HCT116 (cell line): ENCODE data around the gene THADA. TPM values are rescaled to one million over a fixed set of nuclear protein-coding genes. Genes with fewer than 3 reads are reported as not detected.

Source experiments
- ATAC-seq: fragments of 200-7000 bp; cut with Tn5 transposase; 2 replicates; pipeline ENCODE4 v1.9.1; 2020; ENCODE audit warnings: mild to moderate bottlenecking, moderate library complexity
- BruUV-seq: library from RNA; stranded (reverse); fragments of 400-500 nt; replicated peaks from 2 replicates; lab custom pipeline; 2021; lab: Mats Ljungman, UMichigan
- CTCF ChIA-PET: fragments of 300-600 bp; sonication (Branson Sonifier 250); formaldehyde crosslinking; loops from one replicate; lab custom pipeline; 2021; ENCODE audit warnings: antibody characterized with exemption; lab: Charles Lee
- POLR2A ChIA-PET: fragments of 300-600, 350-600 bp; sonication (Branson Sonifier 250); formaldehyde crosslinking; loops from one replicate; lab custom pipeline; 2021; ENCODE audit warnings: antibody characterized with exemption; lab: Charles Lee
- RAD21 ChIA-PET, 2 experiments: fragments of 300-600 bp; sonication (Branson Sonifier 250); formaldehyde crosslinking; loops; one replicate each; lab custom pipeline; 2023; ENCODE audit warnings: low total read pairs in 2 of 2; ENCODE audit not compliant: uncharacterized antibody in 2 of 2, unreplicated experiment in 2 of 2, low non-redundant PET in 1 of 2; lab: Charles Lee
- DNase-seq: peaks from one replicate; pipeline ENCODE4 v3.0.0-alpha.2; 2010; ENCODE audit warnings: low read depth, low spot score
- H2AFZ ChIP-seq: fragments of 200-600 bp; shearing (Covaris generic), sonication (generic); 2 replicates; pipeline ENCODE4 v1.6.1; 2017; ENCODE audit warnings: low read depth, mixed run types, mixed read lengths, antibody characterized with exemption, low read length; ENCODE audit not compliant: poor library complexity, severe bottlenecking
- H3K27ac ChIP-seq: 2 replicates; pipeline ENCODE4 v1.5.1; 2012; ENCODE audit warnings: low read depth, low read length
- H3K27me3 ChIP-seq: fragments of 200-600 bp; sonication (generic); 2 replicates; pipeline ENCODE4 v1.6.1; 2016; ENCODE audit warnings: mixed run types, low read length, mixed read lengths; ENCODE audit not compliant: insufficient read depth
- H3K36me3 ChIP-seq, 2 experiments: fragments of 200-500 bp in 1 of 2; fragments of 200-600 bp in 1 of 2; sonication (Bioruptor generic) in 1 of 2; sonication (generic) in 1 of 2; 2 replicates each; pipeline versions ENCODE4 v1.5.1 to v1.6.1; 2014 to 2016; ENCODE audit warnings: low read length in 2 of 2, inconsistent platforms in 1 of 2, mixed read lengths in 1 of 2, mixed run types in 1 of 2; ENCODE audit not compliant: insufficient read depth in 2 of 2, control insufficient read depth in 1 of 2
- H3K4me1 ChIP-seq, 2 experiments: fragments of 200-600 bp in 1 of 2; sonication (generic) in 1 of 2; 2 replicates each; pipeline versions ENCODE4 v1.5.1 to v1.6.1; 2012 to 2017; ENCODE audit warnings: low read length in 2 of 2, inconsistent platforms in 1 of 2, mild to moderate bottlenecking in 1 of 2, mixed read lengths in 1 of 2, mixed run types in 1 of 2, moderate library complexity in 1 of 2; ENCODE audit not compliant: insufficient read depth in 2 of 2, control insufficient read depth in 1 of 2
- H3K4me2 ChIP-seq: fragments of 200-600 bp; sonication (generic); 2 replicates; pipeline ENCODE4 v1.6.1; 2017; ENCODE audit warnings: mixed run types, low read length, mixed read lengths
- H3K4me3 ChIP-seq, 2 experiments: fragments of 200-600 bp in 1 of 2; sonication (generic) in 1 of 2; replicated peaks in 1 of 2; 2 replicates each; pipeline ENCODE4 v1.5.1; 2011 to 2016; ENCODE audit warnings: low read length in 2 of 2, control low read depth in 1 of 2, low read depth in 1 of 2, mild to moderate bottlenecking in 1 of 2, mixed read lengths in 1 of 2, mixed run types in 1 of 2
- H3K79me2 ChIP-seq: fragments of 200-600 bp; sonication (generic); 2 replicates; pipeline ENCODE4 v1.6.1; 2017; ENCODE audit warnings: mild to moderate bottlenecking, mixed run types, low read length, moderate library complexity, mixed read lengths; ENCODE audit not compliant: insufficient read depth
- H3K9ac ChIP-seq: fragments of 200-600 bp; sonication (generic); 2 replicates; pipeline ENCODE4 v1.6.1; 2016; ENCODE audit warnings: low read length, mixed read lengths
- H3K9me2 ChIP-seq: fragments of 200-600 bp; sonication (generic), shearing (Covaris generic); 2 replicates; pipeline ENCODE4 v1.6.1; 2017; ENCODE audit warnings: mixed run types, mild to moderate bottlenecking, moderate library complexity; ENCODE audit not compliant: insufficient read depth
- H3K9me3 ChIP-seq, 2 experiments: fragments of 200-500 bp in 1 of 2; fragments of 200-600 bp in 1 of 2; sonication (Bioruptor generic) in 1 of 2; sonication (generic) in 1 of 2; 2 replicates each; pipeline ENCODE4 v1.6.1; 2014 to 2017; ENCODE audit warnings: low read length in 2 of 2, mixed read lengths in 2 of 2, inconsistent platforms in 1 of 2, low read depth in 1 of 2, mild to moderate bottlenecking in 1 of 2, mixed run types in 1 of 2, moderate library complexity in 1 of 2; ENCODE audit not compliant: control insufficient read depth in 1 of 2, insufficient read depth in 1 of 2
- H4K20me1 ChIP-seq: fragments of 200-600 bp; sonication (generic), shearing (Covaris generic); 2 replicates; pipeline ENCODE4 v1.6.1; 2017; ENCODE audit warnings: mixed run types, mild to moderate bottlenecking, moderate library complexity; ENCODE audit not compliant: insufficient read depth
- CBX3 ChIP-seq: IDR thresholded peaks from 2 replicates; pipeline ENCODE4 v1.6.1; 2012; ENCODE audit warnings: low read depth
- CEBPB ChIP-seq: IDR thresholded peaks from 2 replicates; pipeline ENCODE4 v1.6.1; 2012; ENCODE audit warnings: low read depth
- ELF1 ChIP-seq: IDR thresholded peaks from 2 replicates; pipeline ENCODE4 v1.6.1; 2012; ENCODE audit warnings: low read depth, borderline replicate concordance
- EZH2 ChIP-seq: fragments of 200-600 bp; sonication (generic); IDR thresholded peaks from 2 replicates; pipeline ENCODE4 v1.6.1; 2017; ENCODE audit warnings: antibody characterized with exemption, mixed run types
- EZH2phosphoT487 ChIP-seq: fragments of 200-600 bp; IDR thresholded peaks from 2 replicates; pipeline ENCODE4 v1.6.1; 2018; ENCODE audit warnings: antibody characterized with exemption, borderline replicate concordance
- FOSL1 ChIP-seq: IDR thresholded peaks from 2 replicates; pipeline ENCODE4 v1.6.1; 2012; ENCODE audit warnings: low read depth
- JUND ChIP-seq: IDR thresholded peaks from 2 replicates; pipeline ENCODE4 v1.6.1; 2012
- POLR2A ChIP-seq: IDR thresholded peaks from 2 replicates; pipeline ENCODE4 v1.7.0; 2011; ENCODE audit warnings: borderline replicate concordance; ENCODE audit not compliant: insufficient read depth, insufficient read length; ENCODE audit errors: extremely low read depth
- POLR2AphosphoS5 ChIP-seq: IDR thresholded peaks from 2 replicates; pipeline ENCODE4 v1.6.1; 2011; ENCODE audit warnings: mild to moderate bottlenecking, low read depth, low read length, moderate library complexity
- RAD21 ChIP-seq: IDR thresholded peaks from 2 replicates; pipeline ENCODE4 v1.6.1; 2012; ENCODE audit warnings: low read depth, mild to moderate bottlenecking
- SIN3A ChIP-seq: IDR thresholded peaks from 2 replicates; pipeline ENCODE4 v1.6.1; 2012; ENCODE audit warnings: low read depth
- SP1 ChIP-seq: IDR thresholded peaks from 2 replicates; pipeline ENCODE4 v1.6.1; 2012; ENCODE audit warnings: low read depth
- YY1 ChIP-seq: IDR thresholded peaks from 2 replicates; pipeline ENCODE4 v1.6.1; 2011; ENCODE audit warnings: low read length, low read depth, moderate library complexity, mild to moderate bottlenecking; ENCODE audit not compliant: insufficient replicate concordance; ENCODE audit errors: extremely low read depth
- intact Hi-C: fragments of 100-400 bp; cut with micrococcal nuclease; formaldehyde crosslinking; loops from 2 replicates; pipeline ENCODE4 v1.10.0; 2022
- total RNA-seq: library from RNA; stranded (reverse); gene quantifications from one replicate; pipeline ENCODE4 v1.2.1, GENCODE V29; 2021; ENCODE audit not compliant: unreplicated experiment
- TF ChIP-seq, protein P1 (sequence below): IDR thresholded peaks from 2 replicates; pipeline ENCODE4 v1.6.1; 2011; ENCODE audit warnings: mild to moderate bottlenecking, low read length, moderate library complexity; ENCODE audit not compliant: insufficient replicate concordance; ENCODE audit errors: extremely low read depth
- TF ChIP-seq, protein P2 (sequence below): IDR thresholded peaks from 2 replicates; pipeline ENCODE4 v1.6.1; 2012; ENCODE audit warnings: low read depth
- TF ChIP-seq, protein P3 (sequence below): IDR thresholded peaks from 2 replicates; pipeline ENCODE4 v1.6.1; 2012

THADA gene
- total RNA-seq, 1 experiment from 2014 or later: 30.7 TPM

DNA sequence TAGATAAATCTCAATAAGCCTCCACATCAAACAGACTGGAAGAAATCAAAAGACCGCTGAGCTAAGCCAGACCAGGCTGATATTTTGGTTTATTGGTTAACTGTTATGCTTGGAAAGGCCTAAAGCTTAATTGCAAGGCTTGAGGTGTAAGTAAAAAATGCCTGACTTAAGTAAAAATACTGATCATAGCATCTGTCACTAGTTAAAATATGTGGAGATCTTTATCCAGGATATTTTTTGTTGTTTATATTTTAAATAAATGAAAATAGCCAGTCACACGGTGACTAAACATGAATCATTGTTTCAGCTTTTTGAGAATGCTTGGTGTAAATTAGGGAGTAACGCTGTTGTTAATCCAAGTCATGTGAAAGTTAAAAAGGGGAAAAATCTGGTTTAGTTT lies 127.9 kb downstream of the THADA start:
- no peaks in the 10 kb centered on the region for H3K36me3 ChIP-seq
- POLR2A ChIA-PET: no interaction called here
- H3K4me2 ChIP-seq: peak overlapping the region; percentile 48
- RAD21 ChIA-PET: no interaction called here
- H2AFZ ChIP-seq: no peak overlapping the region
- BruUV-seq: no TSS peak
- H3K79me2 ChIP-seq: no peaks in the 10 kb centered on the region
- no peaks in the 10 kb centered on the region for H3K27me3 ChIP-seq
- intact Hi-C loops: no loop called here
- H3K9me3 ChIP-seq: no peaks in the 10 kb centered on the region
- ATAC-seq: peak; percentile 18; the same call in 1 of the 2 replicates
- H3K4me1 ChIP-seq: peaks cover 44 to 61% of the 10 kb centered on the region in 2 experiments
- DNase-seq: no peak
- no peaks in the 10 kb centered on the region for H4K20me1 ChIP-seq
- CTCF ChIA-PET: no interaction called here
- TF ChIP-seq CBX3 (no peak), CEBPB (no peak), SP1 (peak; percentile 20; the same call in 1 of the 2 replicates), EZH2phosphoT487 (no peak), JUND (peak; percentile 63), ELF1 (no peak), SIN3A (no peak), FOSL1 (peak; percentile 80), EZH2 (no peak)
- TF ChIP-seq, protein P1, sequence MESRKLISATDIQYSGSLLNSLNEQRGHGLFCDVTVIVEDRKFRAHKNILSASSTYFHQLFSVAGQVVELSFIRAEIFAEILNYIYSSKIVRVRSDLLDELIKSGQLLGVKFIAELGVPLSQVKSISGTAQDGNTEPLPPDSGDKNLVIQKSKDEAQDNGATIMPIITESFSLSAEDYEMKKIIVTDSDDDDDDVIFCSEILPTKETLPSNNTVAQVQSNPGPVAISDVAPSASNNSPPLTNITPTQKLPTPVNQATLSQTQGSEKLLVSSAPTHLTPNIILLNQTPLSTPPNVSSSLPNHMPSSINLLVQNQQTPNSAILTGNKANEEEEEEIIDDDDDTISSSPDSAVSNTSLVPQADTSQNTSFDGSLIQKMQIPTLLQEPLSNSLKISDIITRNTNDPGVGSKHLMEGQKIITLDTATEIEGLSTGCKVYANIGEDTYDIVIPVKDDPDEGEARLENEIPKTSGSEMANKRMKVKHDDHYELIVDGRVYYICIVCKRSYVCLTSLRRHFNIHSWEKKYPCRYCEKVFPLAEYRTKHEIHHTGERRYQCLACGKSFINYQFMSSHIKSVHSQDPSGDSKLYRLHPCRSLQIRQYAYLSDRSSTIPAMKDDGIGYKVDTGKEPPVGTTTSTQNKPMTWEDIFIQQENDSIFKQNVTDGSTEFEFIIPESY: no peak
- H3K9me2 ChIP-seq: no peaks in the 10 kb centered on the region
- peak overlapping the region; percentile 83; the same call in 1 of the 2 replicates for H3K27ac ChIP-seq
- no peak overlapping the region for H3K4me3 ChIP-seq
- 0 out of 2 replicates have a peak overlapping the region, but pooled peaks have one; percentile 6 for H3K9ac ChIP-seq

GRCh38 chr2:43465234-43465633 lies 130.6 kb downstream of the THADA start:
- no peak overlapping the region for H3K4me2 ChIP-seq
- no peak for DNase-seq
- no peaks in the 10 kb centered on the region for H3K79me2 ChIP-seq
- no peak overlapping the region for H2AFZ ChIP-seq
- no peaks in the 10 kb centered on the region for H3K36me3 ChIP-seq
- peaks cover 61 to 76% of the 10 kb centered on the region in 2 experiments for H3K4me1 ChIP-seq
- no peaks in the 10 kb centered on the region for H4K20me1 ChIP-seq
- H3K9me2 ChIP-seq: no peaks in the 10 kb centered on the region
- ChIA-PET POLR2A (no interaction called here), RAD21 (no interaction called here), CTCF (no interaction called here)
- no peaks in the 10 kb centered on the region for H3K9me3 ChIP-seq
- no peak overlapping the region for H3K27ac ChIP-seq
- intact Hi-C loops: no loop called here
- ATAC-seq: no peak
- no peak overlapping the region for H3K4me3 ChIP-seq
- no TSS peak for BruUV-seq
- no peak overlapping the region for H3K9ac ChIP-seq
- H3K27me3 ChIP-seq: no peaks in the 10 kb centered on the region
- TF ChIP-seq YY1 (no peak), FOSL1 (no peak), SIN3A (no peak), RAD21 (no peak), POLR2AphosphoS5 (no peak), JUND (no peak), POLR2A (no peak), EZH2phosphoT487 (no peak)
- TF ChIP-seq, protein P2, sequence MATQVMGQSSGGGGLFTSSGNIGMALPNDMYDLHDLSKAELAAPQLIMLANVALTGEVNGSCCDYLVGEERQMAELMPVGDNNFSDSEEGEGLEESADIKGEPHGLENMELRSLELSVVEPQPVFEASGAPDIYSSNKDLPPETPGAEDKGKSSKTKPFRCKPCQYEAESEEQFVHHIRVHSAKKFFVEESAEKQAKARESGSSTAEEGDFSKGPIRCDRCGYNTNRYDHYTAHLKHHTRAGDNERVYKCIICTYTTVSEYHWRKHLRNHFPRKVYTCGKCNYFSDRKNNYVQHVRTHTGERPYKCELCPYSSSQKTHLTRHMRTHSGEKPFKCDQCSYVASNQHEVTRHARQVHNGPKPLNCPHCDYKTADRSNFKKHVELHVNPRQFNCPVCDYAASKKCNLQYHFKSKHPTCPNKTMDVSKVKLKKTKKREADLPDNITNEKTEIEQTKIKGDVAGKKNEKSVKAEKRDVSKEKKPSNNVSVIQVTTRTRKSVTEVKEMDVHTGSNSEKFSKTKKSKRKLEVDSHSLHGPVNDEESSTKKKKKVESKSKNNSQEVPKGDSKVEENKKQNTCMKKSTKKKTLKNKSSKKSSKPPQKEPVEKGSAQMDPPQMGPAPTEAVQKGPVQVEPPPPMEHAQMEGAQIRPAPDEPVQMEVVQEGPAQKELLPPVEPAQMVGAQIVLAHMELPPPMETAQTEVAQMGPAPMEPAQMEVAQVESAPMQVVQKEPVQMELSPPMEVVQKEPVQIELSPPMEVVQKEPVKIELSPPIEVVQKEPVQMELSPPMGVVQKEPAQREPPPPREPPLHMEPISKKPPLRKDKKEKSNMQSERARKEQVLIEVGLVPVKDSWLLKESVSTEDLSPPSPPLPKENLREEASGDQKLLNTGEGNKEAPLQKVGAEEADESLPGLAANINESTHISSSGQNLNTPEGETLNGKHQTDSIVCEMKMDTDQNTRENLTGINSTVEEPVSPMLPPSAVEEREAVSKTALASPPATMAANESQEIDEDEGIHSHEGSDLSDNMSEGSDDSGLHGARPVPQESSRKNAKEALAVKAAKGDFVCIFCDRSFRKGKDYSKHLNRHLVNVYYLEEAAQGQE: no peak
- TF ChIP-seq, protein P3, sequence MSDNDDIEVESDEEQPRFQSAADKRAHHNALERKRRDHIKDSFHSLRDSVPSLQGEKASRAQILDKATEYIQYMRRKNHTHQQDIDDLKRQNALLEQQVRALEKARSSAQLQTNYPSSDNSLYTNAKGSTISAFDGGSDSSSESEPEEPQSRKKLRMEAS: no peak
